GM18867 (cell line): ENCODE data around the gene ECHS1.
"Not testable (repeated sequence)": the region's sequence is repeated elsewhere in the genome, so short reads cannot be mapped to it uniquely, and the experiment has no call there.

Experiments
- ATAC-seq: cut with Tn5 transposase; IDR thresholded peaks from one replicate; pipeline ENCODE4 v1.9.1; 2021; ENCODE audit warnings: mild to moderate bottlenecking, moderate library complexity; ENCODE audit not compliant: unreplicated experiment

The ECHS1 gene

DNA sequence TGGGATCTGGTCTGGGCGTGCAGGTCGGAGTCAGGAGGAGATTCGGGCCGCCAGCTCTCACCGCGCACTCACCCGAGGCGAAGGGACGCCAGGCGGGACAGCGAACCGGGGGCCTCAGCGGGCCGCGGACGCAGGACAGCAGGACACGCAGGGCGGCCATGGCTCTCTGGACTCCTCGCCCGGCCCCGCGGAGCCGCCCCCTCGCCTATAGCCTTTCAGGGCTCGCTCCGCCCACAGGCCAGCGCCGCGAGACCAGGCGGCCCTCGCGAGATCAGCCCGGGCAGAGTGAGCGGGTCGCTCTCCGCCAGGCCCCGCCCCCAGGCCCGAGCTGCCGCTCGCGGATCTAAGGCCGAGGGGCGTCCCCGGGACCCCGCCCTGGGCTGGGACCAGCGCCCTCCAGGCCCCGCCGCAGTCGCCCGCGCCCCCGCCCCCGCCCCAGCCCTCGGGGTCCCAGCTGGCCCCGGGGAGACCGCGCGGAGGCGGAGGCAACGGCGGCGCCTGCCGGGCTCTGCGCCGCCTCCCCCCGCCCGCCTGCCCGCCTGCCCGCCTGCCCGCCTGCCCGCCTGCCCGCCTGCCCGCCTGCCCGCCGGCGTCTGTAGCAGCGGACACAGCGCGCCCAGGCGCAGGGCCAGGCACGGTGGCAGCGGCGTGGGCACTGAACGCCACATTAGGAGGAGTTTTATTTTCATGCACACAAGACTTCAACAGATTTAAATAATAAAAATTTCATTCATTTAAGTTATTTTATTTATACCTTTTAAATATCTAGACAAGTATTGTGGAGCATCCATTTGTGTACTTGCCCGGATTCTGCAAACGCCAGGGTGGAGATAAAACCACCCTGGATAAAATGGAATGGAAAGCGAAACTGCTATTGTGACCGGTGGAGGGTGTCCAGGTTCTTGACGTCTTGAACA lies at the start of gene ECHS1:
TSS of gene ECHS1 (minus strand) at position 181 of the 917 bp plus-strand sequence. CDS start at position 160, 21 bp downstream.
- peak; percentile 97 for ATAC-seq

GRCh38 chr10:133422223-133422806 lies 49.2 kb upstream of the ECHS1 start:
- ATAC-seq: no peak

DNA sequence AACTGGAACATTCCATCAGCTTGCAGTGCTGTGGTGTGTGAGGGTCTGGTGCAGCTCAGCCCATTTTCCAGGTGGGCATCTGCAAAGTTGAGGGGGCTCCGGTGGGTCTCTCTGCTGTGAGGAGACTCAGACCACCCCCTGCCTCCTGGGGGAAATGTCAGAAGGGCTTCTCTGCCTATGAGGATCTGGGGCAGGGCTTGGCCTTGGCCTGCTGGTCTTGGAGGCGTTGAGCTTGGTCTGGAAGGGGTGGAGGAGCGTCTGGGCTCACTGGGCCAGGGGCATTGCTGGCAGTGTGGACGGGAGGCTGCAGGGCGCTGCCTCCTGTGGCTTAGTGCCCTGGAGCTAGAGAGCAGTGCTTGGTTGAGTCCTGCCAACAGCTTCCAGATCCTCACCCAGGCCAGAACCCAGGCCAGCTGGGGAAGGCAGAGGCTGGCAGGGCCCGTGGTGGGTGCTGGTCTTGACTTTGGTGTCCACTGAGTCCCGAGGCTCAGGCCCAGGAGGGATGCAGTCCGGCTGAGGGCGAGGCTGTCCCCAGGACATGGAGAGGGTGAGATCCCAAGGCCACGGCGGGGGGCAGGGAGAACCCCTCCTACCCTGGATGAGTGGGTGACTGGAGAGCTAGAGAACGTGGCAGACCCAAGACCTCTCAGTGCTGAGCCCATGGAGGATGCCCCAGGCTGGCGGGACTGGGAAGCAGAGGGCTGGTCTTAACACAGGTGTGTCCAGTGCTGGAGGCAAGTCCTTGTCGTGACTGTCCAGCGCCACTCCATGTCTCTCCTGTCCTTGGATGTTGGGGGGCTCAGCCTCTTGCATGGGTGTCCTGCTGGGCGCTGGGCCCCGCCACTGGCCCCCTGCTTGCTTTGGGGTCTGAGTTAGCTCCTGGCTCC lies 48.4 kb upstream of the ECHS1 start:
- ATAC-seq: no peak

DNA sequence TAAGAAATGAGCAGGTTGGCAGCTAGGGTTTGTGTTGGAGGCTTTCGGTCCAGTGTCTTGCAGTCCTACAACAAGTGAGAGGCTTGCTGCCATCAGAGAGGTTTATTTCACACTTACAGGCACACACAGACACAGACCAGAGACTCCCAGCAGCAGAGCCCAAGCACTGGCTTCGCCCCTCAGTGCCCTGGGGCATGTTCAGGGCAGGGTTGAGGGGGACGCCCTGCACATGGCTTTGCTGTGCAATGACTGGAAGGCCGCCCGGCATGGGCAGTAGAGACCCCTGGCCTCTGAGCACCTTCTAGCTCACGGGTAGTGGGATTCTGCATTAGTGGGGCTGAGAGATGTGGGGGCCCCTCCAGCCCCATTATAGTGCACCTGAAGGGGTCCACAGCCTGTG lies 47.4 kb upstream of the ECHS1 start:
- ATAC-seq: no peak

DNA sequence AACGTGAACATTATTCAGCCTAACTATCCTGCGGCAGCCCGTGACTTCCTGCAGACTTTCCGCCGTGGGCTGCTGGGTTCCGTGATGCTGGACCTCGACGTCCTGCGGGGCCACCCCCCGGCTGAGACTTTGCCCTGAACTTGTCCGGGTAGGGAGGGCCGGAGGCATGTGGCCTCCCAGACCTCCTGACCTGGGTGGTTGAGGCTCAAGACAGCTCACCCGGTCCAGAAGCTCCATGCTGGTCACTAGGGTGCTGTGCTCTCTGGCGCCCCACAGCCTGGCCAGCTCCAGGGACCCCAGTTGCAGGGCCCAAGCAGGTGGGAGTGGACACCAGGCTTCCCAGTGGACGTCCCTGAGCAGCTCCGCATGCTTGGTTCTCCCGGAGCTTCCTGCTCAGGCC lies 46.9 kb upstream of the ECHS1 start:
- ATAC-seq: no peak

DNA sequence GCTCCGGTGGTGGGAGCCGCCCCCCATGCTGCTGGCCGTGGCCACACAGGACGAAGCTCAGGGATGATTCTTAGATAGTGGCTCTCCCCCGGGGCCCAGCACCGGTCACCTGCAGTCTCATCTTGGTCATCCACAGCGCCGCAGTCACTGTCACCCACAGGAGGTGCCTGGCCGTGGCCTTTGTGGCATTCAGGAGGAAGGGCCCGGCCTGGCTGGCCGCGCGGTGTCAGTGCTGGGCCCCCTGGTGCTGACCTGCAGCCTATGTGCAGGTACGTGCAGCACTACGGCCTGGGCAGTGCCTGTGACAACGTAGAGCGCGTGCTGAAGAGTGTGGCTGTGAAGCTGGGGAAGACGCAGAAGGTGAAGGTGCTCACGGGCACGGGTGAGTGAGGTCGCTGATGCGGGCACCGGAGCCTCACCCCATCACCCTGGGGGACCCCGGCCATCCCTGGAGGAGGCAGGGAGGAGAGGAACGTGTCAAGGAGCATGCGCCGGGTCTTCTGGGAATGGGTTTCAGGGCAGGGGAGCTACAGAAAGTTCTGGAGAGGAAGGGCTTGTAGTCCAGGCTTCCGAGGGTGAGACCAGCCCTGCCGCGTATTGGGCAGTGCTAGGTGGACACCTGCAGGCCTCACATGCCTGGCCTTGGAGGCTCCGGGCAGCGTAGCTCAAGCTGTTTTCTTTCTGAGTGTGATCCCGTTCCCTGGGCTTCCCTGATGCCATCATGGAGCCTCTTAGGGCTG lies 46.2 kb upstream of the ECHS1 start:
- no peak for ATAC-seq

- ATAC-seq: no peak
Measured at GRCh38 chr10:133418289-133418993, 45.3 kb upstream of the ECHS1 start.

- ATAC-seq: no peak
Measured at GRCh38 chr10:133415752-133416151, 42.6 kb upstream of the ECHS1 start.

DNA sequence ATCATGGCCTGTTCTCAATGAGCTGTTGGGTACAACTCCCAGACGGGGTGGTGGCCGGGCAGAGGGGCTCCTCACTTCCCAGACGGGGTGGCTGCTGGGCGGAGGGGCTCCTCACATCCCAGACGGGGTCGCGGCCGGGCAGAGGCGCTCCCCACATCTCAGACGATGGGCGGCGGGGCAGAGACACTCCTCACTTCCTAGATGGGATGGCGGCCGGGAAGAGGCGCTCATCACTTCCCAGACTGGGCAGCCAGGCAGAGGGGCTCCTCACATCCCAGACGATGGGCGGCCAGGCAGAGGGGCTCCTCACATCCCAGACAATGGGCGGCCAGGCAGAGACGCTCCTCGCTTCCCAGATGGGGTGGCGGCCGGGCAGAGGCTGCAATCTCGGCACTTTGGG lies 41.2 kb upstream of the ECHS1 start:
- not testable (repeated sequence) for ATAC-seq

GRCh38 chr10:133412381-133412711 lies 39.2 kb upstream of the ECHS1 start:
- no peak for ATAC-seq

- ATAC-seq: no peak
Measured at GRCh38 chr10:133411523-133412380, 38.6 kb upstream of the ECHS1 start.

- no peak for ATAC-seq
Measured at GRCh38 chr10:133405844-133406527, 32.8 kb upstream of the ECHS1 start.

- ATAC-seq: no peak
Measured at GRCh38 chr10:133405272-133405671, 32.1 kb upstream of the ECHS1 start.

DNA sequence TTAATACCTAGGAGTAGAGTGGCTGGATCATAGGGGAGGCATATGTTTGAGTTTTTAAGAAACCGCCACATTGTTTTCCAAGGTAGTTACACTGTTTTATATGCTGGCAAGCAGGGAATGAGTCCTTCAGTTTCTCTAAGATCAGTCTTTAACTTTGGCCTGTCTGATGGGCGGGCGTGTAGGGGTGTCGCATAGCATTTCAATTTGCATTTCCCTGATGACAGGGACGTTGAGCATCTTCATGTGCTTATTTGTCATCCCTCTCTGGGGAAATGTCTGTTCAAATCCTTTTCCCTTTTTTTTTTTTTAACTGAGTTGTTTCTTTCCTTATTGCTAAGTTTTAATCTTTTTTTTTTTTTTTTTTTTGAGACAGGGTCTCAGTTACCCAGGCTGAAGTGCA lies 30.6 kb upstream of the ECHS1 start:
- no peak for ATAC-seq

DNA sequence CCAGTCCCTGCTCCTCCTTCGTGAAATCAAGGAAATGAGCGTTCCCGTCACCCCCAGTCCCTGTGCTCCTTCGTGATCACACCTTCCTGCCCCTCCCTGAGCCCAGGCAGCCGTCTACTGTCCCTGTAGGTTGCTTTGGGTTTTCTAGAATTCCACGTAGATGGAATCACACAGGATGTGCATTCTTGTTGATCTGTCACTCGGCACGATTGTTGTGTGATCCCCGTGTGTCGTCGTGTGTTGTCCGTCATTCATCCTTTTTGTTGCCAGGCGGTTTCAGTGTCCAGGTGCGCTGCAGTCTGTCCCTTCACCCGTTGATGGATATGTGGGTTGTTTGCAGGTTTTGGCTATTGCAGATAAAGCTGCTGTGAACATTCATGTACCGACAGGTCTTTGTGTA lies 30.2 kb upstream of the ECHS1 start:
- no peak for ATAC-seq

GRCh38 chr10:133401981-133402725 lies 29.0 kb upstream of the ECHS1 start:
- ATAC-seq: no peak

DNA sequence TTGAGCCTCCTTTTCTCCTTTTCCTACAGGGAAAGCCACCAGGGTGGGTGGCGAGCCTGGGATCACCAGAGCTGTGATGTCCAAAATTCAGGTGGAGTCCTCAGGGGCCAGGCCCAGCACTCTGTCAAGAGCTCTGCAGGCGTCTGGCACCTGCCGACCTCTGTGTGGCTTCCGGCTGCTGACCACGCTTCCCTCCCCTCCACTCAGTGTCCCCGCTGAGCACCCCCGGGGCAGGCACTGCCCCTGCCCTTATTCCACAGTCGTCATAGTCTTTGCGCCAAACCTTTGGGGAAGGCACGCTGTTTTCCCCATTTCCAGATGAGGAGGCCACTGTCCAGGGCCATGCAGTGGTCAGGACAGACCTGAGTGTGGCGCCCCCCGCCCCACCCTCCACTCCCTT lies 28.3 kb upstream of the ECHS1 start:
- ATAC-seq: peak; percentile 11
